Measurements from ENCODE around the gene IGFL1.

- TF ChIP-seq POLR2A (IDR thresholded peaks at IDR 0.05; ENCODE audit: low read length) (no peak), GATA1 (IDR thresholded peaks at IDR 0.05; ENCODE audit: low read depth, low read length) (no peak)
Observed at GRCh38 chr19:46210669-46211068, 18.9 kb upstream of the IGFL1 start.

All from erythroblast (primary cell).